HepG2 (cell line): ENCODE data around the gene PODXL2. TPM values are rescaled to one million over a fixed set of nuclear protein-coding genes. Genes with fewer than 3 reads are reported as not detected.

Experiments used
- ATAC-seq: fragments of 200-7000 bp; cut with Tn5 transposase; 3 replicates; pipeline ENCODE4 v1.9.1; 2020; ENCODE audit warnings: mild to moderate bottlenecking, moderate library complexity
- BruUV-seq: library from RNA; stranded (reverse); fragments of 400-500 nt; replicated peaks from 2 replicates; lab custom pipeline; 2021; lab: Mats Ljungman, UMichigan
- CTCF ChIA-PET: fragments of 300-600 bp; formaldehyde crosslinking; extraction: SDS; loops from one replicate; lab custom pipeline; 2021; ENCODE audit warnings: low total read pairs, inconsistent platforms, low intra/inter-chr PET ratio; lab: Yijun Ruan, JAX
- POLR2A ChIA-PET: fragments of 350-600 bp; sonication (Branson Sonifier 250); formaldehyde crosslinking; loops from one replicate; lab custom pipeline; 2020; ENCODE audit warnings: antibody characterized with exemption, inconsistent platforms; lab: Yijun Ruan, JAX
- DNase-seq: peaks from one replicate; pipeline ENCODE4 v3.0.0-alpha.2; 2015; ENCODE audit warnings: low spot score
- FAIRE-seq: peaks from 3 replicates; lab custom pipeline; 2011; peaks lifted over from hg19 to GRCh38; lab: Jason Lieb, UNC
- H2AFZ ChIP-seq: one replicate; pipeline ENCODE4 v1.6.1; 2011; ENCODE audit warnings: low read length, inconsistent platforms
- H3K27ac ChIP-seq: fragments of 300-600 bp; 3 replicates; pipeline ENCODE4 v1.8.0; 2011; ENCODE audit warnings: mixed run types, mild to moderate bottlenecking, mixed read lengths, low read length, inconsistent platforms; ENCODE audit not compliant: insufficient read depth; ENCODE audit errors: extremely low read length
- H3K27me3 ChIP-seq, 2 experiments: fragments of 200-600 bp in 1 of 2; 2 replicates in 1 of 2; 3 replicates in 1 of 2; pipeline versions ENCODE4 v1.6.0 to v1.8.0; 2011; ENCODE audit warnings: low read length in 2 of 2, mild to moderate bottlenecking in 2 of 2, moderate library complexity in 2 of 2, inconsistent platforms in 1 of 2; ENCODE audit not compliant: insufficient read depth in 2 of 2, control insufficient read depth in 1 of 2
- H3K36me3 ChIP-seq, 2 experiments: fragments of 200-600 bp in 1 of 2; replicated peaks in 1 of 2; 2 replicates in 1 of 2; 3 replicates in 1 of 2; pipeline versions ENCODE4 v1.5.1 to v1.8.0; 2011; ENCODE audit warnings: low read length in 2 of 2, inconsistent platforms in 1 of 2; ENCODE audit not compliant: insufficient read depth in 2 of 2, control insufficient read depth in 1 of 2
- H3K4me1 ChIP-seq: 2 replicates; pipeline ENCODE4 v1.5.1; 2012; ENCODE audit warnings: low read length, inconsistent platforms; ENCODE audit not compliant: insufficient read depth
- H3K4me2 ChIP-seq: 2 replicates; pipeline ENCODE4 v1.6.0; 2011; ENCODE audit warnings: low read depth, low read length, inconsistent platforms
- H3K4me3 ChIP-seq, 3 experiments: fragments of 200-600 bp in 1 of 3; sonication (generic), shearing (Covaris generic) in 1 of 3; replicated peaks in 1 of 3; 2 replicates each; pipeline ENCODE4 v1.5.1; 2011 to 2016; ENCODE audit warnings: low read length in 3 of 3, inconsistent platforms in 2 of 3, low read depth in 2 of 3, mild to moderate bottlenecking in 2 of 3, control low read depth in 1 of 3, mixed read lengths in 1 of 3; ENCODE audit not compliant: insufficient read depth in 1 of 3
- H3K79me2 ChIP-seq: one replicate; pipeline ENCODE4 v1.6.1; 2011; ENCODE audit warnings: low read length, inconsistent platforms; ENCODE audit not compliant: insufficient read depth
- H3K9ac ChIP-seq: 2 replicates; pipeline ENCODE4 v1.6.0; 2011; ENCODE audit warnings: mild to moderate bottlenecking, low read depth, low read length, inconsistent platforms; ENCODE audit not compliant: insufficient read depth
- H3K9me3 ChIP-seq: 2 replicates; pipeline ENCODE4 v1.5.1; 2012; ENCODE audit warnings: mild to moderate bottlenecking, low read length
- H4K20me1 ChIP-seq: 2 replicates; pipeline ENCODE4 v1.6.0; 2011; ENCODE audit warnings: inconsistent platforms, mild to moderate bottlenecking, low read length, moderate library complexity; ENCODE audit not compliant: insufficient read depth
- AGO2 ChIP-seq: fragments of 200-400 bp; formaldehyde crosslinking; optimal IDR thresholded peaks from 2 replicates; pipeline ENCODE3; 2017; ENCODE audit warnings: mild to moderate bottlenecking, low read depth, low read length, moderate library complexity
- BRF2 ChIP-seq: sonication (generic); formaldehyde crosslinking; IDR thresholded peaks from 2 replicates; pipeline ENCODE4 v1.8.1; 2022; ENCODE audit warnings: mild to moderate bottlenecking, missing genetic modification reagents
- FOXO4 ChIP-seq: sonication (generic); formaldehyde crosslinking; conservative IDR thresholded peaks from 2 replicates; pipeline ENCODE4 v1.8.1; 2023; ENCODE audit warnings: missing genetic modification reagents
- HOXA7 ChIP-seq: sonication (generic); formaldehyde crosslinking; IDR thresholded peaks from 2 replicates; pipeline ENCODE4 v1.8.1; 2022; ENCODE audit warnings: mild to moderate bottlenecking, missing genetic modification reagents, moderate library complexity
- MXD3 ChIP-seq: IDR thresholded peaks from 2 replicates; pipeline ENCODE4 v1.6.1; 2016; ENCODE audit warnings: mild to moderate bottlenecking, missing biosample characterization, missing genetic modification reagents
- PHF8 ChIP-seq: sonication (generic); formaldehyde crosslinking; IDR thresholded peaks from 2 replicates; pipeline ENCODE4 v1.5.0; 2020; ENCODE audit warnings: missing genetic modification reagents
- RCOR2 ChIP-seq: IDR thresholded peaks from 2 replicates; pipeline ENCODE4 v1.6.1; 2016; ENCODE audit warnings: missing biosample characterization, missing genetic modification reagents
- REXO4 ChIP-seq: sonication (generic); formaldehyde crosslinking; IDR thresholded peaks from 2 replicates; pipeline ENCODE4 v1.8.0; 2022; ENCODE audit warnings: missing genetic modification reagents, mild to moderate bottlenecking, borderline replicate concordance
- RFX1 ChIP-seq: fragments of 450-650 bp; IDR thresholded peaks from 2 replicates; pipeline ENCODE4 v1.6.1; 2017
- RFX3 ChIP-seq: IDR thresholded peaks from 2 replicates; pipeline ENCODE4 v1.6.1; 2016; ENCODE audit warnings: missing biosample characterization, missing genetic modification reagents
- SNRNP70 ChIP-seq: fragments of 200-400 bp; formaldehyde crosslinking; IDR thresholded peaks from 2 replicates; pipeline ENCODE4 v1.6.1; 2017; ENCODE audit warnings: mild to moderate bottlenecking, low read depth, low read length, moderate library complexity
- ZNF225 ChIP-seq: sonication (generic); formaldehyde crosslinking; IDR thresholded peaks from 2 replicates; pipeline ENCODE4 v1.4.0; 2020; ENCODE audit warnings: mild to moderate bottlenecking, missing genetic modification reagents
- ZNF24 ChIP-seq: fragments of 450-650 bp; IDR thresholded peaks from 2 replicates; pipeline ENCODE4 v1.6.1; 2017; ENCODE audit warnings: antibody characterized with exemption, mild to moderate bottlenecking
- ZNF414 ChIP-seq: sonication (generic); formaldehyde crosslinking; IDR thresholded peaks from 2 replicates; pipeline ENCODE4 v1.5.0; 2020; ENCODE audit warnings: missing genetic modification reagents
- WGBS: methylation state at CpG from one replicate; pipeline ENCODE4 v1.1.6; 2017; ENCODE audit warnings: low lambda C conversion rate; 5-methylcytosine and 5-hydroxymethylcytosine counted together
- in situ Hi-C: cut with HindIII; loops from 2 replicates; pipeline ENCODE4 v1.10.0; 2017; ENCODE audit warnings: low pct_unique_long_range_greater_than_20kb; ENCODE audit not compliant: extremely low pct_ligation_motif_present
- intact Hi-C: fragments of 100-400 bp; cut with micrococcal nuclease; formaldehyde crosslinking; loops from one replicate; pipeline ENCODE4 v1.10.0; 2022; ENCODE audit not compliant: unreplicated experiment
- polyA plus RNA-seq, 8 experiments: library from polyadenylated mRNA; depleted of rRNA in 3 of 8; stranded (reverse) in 7 of 8; unstranded in 1 of 8; fragments of >200 nt; fragmentation: Illumina TruSeq in 4 of 8; extraction: Trizol in 4 of 8; gene quantifications; 2 replicates each; pipeline versions ENCODE4 v1.2.1 to v1.2.3, GENCODE V29; 2011 to 2016; ENCODE audit warnings: low read depth in 4 of 8, missing spikeins in 1 of 8, mixed read lengths in 1 of 8; ENCODE audit not compliant: insufficient read depth in 1 of 8
- total RNA-seq, 5 experiments: library from RNA; depleted of rRNA; stranded (reverse); fragments of >200 nt; fragmentation: Illumina TruSeq; extraction: Trizol; gene quantifications; 2 replicates each; pipeline ENCODE4 v1.2.3, GENCODE V29; 2016; ENCODE audit warnings: low read depth in 1 of 5

The PODXL2 gene
- total and polyA plus RNA-seq, 2 of the 13 experiments (the other 11 are each of a cell fraction or from before 2014, with no cell fraction given), result 20.4 to 25.1 TPM

- H2AFZ ChIP-seq, result no peak overlapping the region
- TF ChIP-seq PHF8 (CRISPR knock-in tag) (no peak), SNRNP70 (no peak), MXD3 (CRISPR knock-in tag) (no peak), AGO2 (peak; percentile 32)
- TF ChIP-seq, all 625 proteins: peak for 1
- no peaks in the 10 kb centered on the region for H3K4me1 ChIP-seq
- H3K27ac ChIP-seq, result no peak overlapping the region
- H3K36me3 ChIP-seq, result peaks cover 30 to 60% of the 10 kb centered on the region in 2 experiments
- no peaks in the 10 kb centered on the region for H3K9me3 ChIP-seq
- no peak overlapping the region for H3K4me3 ChIP-seq
- in situ Hi-C loops (no loop called here), intact Hi-C loops (no loop called here)
- H3K9ac ChIP-seq, result no peak overlapping the region
- FAIRE-seq, result no peak
- ATAC-seq, result no peak
- H3K79me2 ChIP-seq, result no peaks in the 10 kb centered on the region
- no peaks in the 10 kb centered on the region for H4K20me1 ChIP-seq
- no peak for DNase-seq
- 98% methylated on average over 32 of the region's 32 CpGs for WGBS
- no TSS peak for BruUV-seq
- H3K27me3 ChIP-seq, result no peaks in the 10 kb centered on the region
- CTCF ChIA-PET, result no interaction called here
- POLR2A ChIA-PET, result no interaction called here
- H3K4me2 ChIP-seq, result no peak overlapping the region
Measured at GRCh38 chr3:127620637-127621375, 8.2 kb upstream of the PODXL2 start.

GRCh38 chr3:127622031-127622430, 7.0 kb upstream of the PODXL2 start:
- Histone ChIP-seq H4K20me1 (no peaks in the 10 kb centered on the region), H3K79me2 (no peaks in the 10 kb centered on the region), H3K27me3 (no peaks in the 10 kb centered on the region), H3K4me3 (no peak overlapping the region), H3K27ac (no peak overlapping the region), H2AFZ (no peak overlapping the region), H3K4me1 (no peaks in the 10 kb centered on the region), H3K9ac (no peak overlapping the region), H3K36me3 (peaks cover 25 to 48% of the 10 kb centered on the region in 2 experiments), H3K9me3 (no peaks in the 10 kb centered on the region), H3K4me2 (no peak overlapping the region)
- ATAC-seq, result no peak
- intact Hi-C loops, result no loop called here
- FAIRE-seq, result no peak
- ChIA-PET CTCF (no interaction called here), POLR2A (no interaction called here)
- DNase-seq, result no peak
- in situ Hi-C loops, result no loop called here
- BruUV-seq, result no TSS peak
- 97% methylated on average over 10 of the region's 11 CpGs for WGBS
- no peak for TF ChIP-seq RFX3 (CRISPR knock-in tag)
- TF ChIP-seq ZNF24, result no peak
- TF ChIP-seq REXO4 (CRISPR knock-in tag), result no peak
- TF ChIP-seq ZNF414, result no peak
- TF ChIP-seq ZNF225, result no peak
- no peak for TF ChIP-seq RFX1
- no peak for TF ChIP-seq RCOR2 (CRISPR knock-in tag)
- no peak for TF ChIP-seq HOXA7 (CRISPR knock-in tag)
- TF ChIP-seq FOXO4 (CRISPR knock-in tag), result no peak
- TF ChIP-seq BRF2 (CRISPR knock-in tag), result no peak
